ENCODE results near the gene ASPSCR1.

DNA sequence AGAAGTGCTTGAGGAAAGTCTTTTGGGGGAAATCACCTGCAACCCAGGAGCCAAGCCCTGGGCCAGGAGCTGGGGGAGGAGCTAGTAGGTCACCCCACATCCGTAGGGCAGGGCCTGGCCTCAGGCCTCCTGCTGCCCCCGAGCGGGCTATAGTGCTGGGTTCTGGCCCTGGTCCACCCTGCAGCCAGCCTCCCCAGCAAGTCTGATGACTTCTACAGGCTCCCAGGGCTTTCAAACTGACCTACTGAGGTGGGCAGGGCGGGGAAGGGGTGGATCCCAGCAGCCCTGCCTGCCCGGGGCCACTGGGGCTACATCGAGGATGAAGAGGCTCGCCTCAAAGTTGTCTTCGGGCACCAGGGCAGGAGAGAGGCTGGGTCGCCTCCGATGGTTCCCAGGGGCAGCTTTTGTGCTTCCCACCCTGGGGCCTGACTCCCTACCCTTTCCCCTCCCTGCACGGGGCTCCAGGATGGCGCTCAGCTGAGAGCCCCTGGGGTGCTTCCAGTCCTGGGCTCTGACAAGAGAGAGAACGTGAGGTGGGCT, 40.3 kb downstream of the ASPSCR1 start:
- TF ChIP-seq, protein P1, sequence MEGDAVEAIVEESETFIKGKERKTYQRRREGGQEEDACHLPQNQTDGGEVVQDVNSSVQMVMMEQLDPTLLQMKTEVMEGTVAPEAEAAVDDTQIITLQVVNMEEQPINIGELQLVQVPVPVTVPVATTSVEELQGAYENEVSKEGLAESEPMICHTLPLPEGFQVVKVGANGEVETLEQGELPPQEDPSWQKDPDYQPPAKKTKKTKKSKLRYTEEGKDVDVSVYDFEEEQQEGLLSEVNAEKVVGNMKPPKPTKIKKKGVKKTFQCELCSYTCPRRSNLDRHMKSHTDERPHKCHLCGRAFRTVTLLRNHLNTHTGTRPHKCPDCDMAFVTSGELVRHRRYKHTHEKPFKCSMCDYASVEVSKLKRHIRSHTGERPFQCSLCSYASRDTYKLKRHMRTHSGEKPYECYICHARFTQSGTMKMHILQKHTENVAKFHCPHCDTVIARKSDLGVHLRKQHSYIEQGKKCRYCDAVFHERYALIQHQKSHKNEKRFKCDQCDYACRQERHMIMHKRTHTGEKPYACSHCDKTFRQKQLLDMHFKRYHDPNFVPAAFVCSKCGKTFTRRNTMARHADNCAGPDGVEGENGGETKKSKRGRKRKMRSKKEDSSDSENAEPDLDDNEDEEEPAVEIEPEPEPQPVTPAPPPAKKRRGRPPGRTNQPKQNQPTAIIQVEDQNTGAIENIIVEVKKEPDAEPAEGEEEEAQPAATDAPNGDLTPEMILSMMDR (IDR thresholded peaks at IDR 0.05) = no peak
- no peak for TF ChIP-seq POLR2A (IDR thresholded peaks at IDR 0.05)
